Body of pancreas (tissue), 4 donors: ENCODE measurements around the gene KCNJ14. TPM values are rescaled to one million over a fixed set of nuclear protein-coding genes. Genes with fewer than 3 reads are reported as not detected.

Experiments
- ATAC-seq: fragments of 150-250 bp; one replicate; pipeline ENCODE4 v1.9.1; 2016
- DNase-seq, 4 donors: peaks; one replicate each; pipeline ENCODE4 v3.0.0-alpha.2; 2019
- H3K27ac ChIP-seq, 4 donors: fragments of 200-600 bp; sonication (generic); 1 replicate in 3 of 4; 2 replicates in 1 of 4; pipeline versions ENCODE4 v1.5.1 to v1.6.1; 2016 to 2019; ENCODE audit warnings: mild to moderate bottlenecking in 1 of 4, mixed read lengths in 1 of 4, moderate library complexity in 1 of 4
- H3K27me3 ChIP-seq, 2 donors: fragments of 200-600 bp; sonication (generic); one replicate each; pipeline ENCODE4 v1.6.0; 2016; ENCODE audit warnings: mild to moderate bottlenecking in 1 of 2
- H3K36me3 ChIP-seq, 2 donors: fragments of 200-600 bp; sonication (generic); replicated peaks in 1 of 2; 2 replicates each; pipeline ENCODE4 v1.5.1; 2016; ENCODE audit warnings: low read depth in 2 of 2; ENCODE audit not compliant: insufficient read depth in 1 of 2
- H3K4me1 ChIP-seq: fragments of 200-600 bp; sonication (generic); one replicate; pipeline ENCODE4 v1.6.0; 2016
- H3K4me3 ChIP-seq, 2 donors: fragments of 200-600 bp; sonication (generic); 1 replicate in 1 of 2; 2 replicates in 1 of 2; pipeline ENCODE4 v1.5.1; 2016 to 2019
- H3K9me3 ChIP-seq, 3 donors: fragments of 200-600 bp; sonication (generic); 1 replicate in 2 of 3; 2 replicates in 1 of 3; pipeline ENCODE4 v1.5.1; 2016
- POLR2A ChIP-seq, 3 donors: fragments of 450-650 bp; IDR thresholded peaks; one replicate each; pipeline ENCODE4 v1.6.1; 2016; ENCODE audit warnings: antibody characterized with exemption in 3 of 3, mild to moderate bottlenecking in 2 of 3
- WGBS, 2 donors: methylation state at CpG; one replicate each; pipeline ENCODE4 v1.1.5; 2017; 5-methylcytosine and 5-hydroxymethylcytosine counted together
- intact Hi-C: fragments of 100-400 bp; cut with DNase I; formaldehyde crosslinking; loops from one replicate; pipeline ENCODE4 v1.15.1; 2023
- total RNA-seq, 2 donors: library from RNA; depleted of rRNA; stranded (reverse); fragments of >200 nt; gene quantifications; one replicate each; pipeline ENCODE4 v1.1.0, GENCODE V29; 2016
- TF ChIP-seq, protein P1 (sequence below), 7 experiments: fragments of 450-650 bp in 4 of 7; fragments of 200-600 bp in 3 of 7; sonication (generic) in 3 of 7; IDR thresholded peaks; one replicate each; pipeline ENCODE4 v1.5.1; 2016 to 2019; ENCODE audit warnings: antibody characterized with exemption in 7 of 7

Gene KCNJ14
- total RNA-seq, 2 donors from 2014 or later = 0.66 to 1.6 TPM

DNA sequence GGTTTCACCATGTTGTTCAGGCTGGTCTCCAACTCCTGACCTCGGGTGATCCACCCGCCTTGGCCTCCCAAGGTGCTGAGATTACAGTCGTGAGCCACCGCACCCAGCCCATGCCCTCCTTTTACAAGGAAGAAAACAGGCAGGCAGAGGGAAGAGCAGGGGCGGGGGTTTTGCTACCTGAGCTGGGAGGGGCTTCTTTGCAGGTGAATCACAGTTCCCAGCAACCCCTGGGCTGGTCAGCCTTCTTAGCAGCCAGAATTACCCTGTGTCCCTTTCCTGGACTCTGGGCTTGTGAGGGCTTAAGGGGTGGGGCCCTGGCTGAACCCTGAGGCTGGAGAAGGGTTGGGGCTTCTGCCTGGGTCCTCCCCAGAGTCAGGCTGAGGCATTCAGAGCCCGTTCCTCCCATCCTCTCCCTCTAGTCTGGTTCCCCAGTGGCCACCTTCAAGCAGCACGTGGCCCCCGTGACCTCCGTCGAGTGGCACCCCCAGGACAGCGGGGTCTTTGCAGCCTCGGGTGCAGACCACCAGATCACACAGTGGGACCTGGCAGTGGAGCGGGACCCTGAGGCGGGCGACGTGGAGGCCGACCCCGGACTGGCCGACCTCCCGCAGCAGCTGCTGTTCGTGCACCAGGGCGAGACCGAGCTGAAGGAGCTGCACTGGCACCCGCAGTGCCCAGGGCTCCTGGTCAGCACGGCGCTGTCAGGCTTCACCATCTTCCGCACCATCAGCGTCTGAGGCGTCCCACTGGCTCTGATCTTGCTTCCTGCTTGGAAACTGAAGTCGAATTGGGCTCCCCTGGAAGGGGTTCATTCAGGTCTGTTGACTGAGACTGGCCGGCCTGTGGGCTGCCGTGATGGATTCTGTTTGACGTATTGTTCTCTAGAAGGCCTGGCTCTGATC lies 2.8 kb upstream of the KCNJ14 start:
- Histone ChIP-seq H3K36me3 (peaks cover 16 to 29% of the 10 kb centered on the region in 2 donors), H3K4me3 (no peak overlapping the region), H3K27ac (no peak overlapping the region), H3K27me3 (no peaks in the 10 kb centered on the region), H3K4me1 (no peaks in the 10 kb centered on the region), H3K9me3 (no peaks in the 10 kb centered on the region)
- ATAC-seq (no peak), DNase-seq (no peak)
- intact Hi-C loops = no loop called here
- WGBS, 2 donors = 90 to 94% methylated on average over 9 to 33 of the region's 33 CpGs
- no peak for TF ChIP-seq POLR2A (IDR thresholded peaks at IDR 0.05)
- TF ChIP-seq, protein P1, sequence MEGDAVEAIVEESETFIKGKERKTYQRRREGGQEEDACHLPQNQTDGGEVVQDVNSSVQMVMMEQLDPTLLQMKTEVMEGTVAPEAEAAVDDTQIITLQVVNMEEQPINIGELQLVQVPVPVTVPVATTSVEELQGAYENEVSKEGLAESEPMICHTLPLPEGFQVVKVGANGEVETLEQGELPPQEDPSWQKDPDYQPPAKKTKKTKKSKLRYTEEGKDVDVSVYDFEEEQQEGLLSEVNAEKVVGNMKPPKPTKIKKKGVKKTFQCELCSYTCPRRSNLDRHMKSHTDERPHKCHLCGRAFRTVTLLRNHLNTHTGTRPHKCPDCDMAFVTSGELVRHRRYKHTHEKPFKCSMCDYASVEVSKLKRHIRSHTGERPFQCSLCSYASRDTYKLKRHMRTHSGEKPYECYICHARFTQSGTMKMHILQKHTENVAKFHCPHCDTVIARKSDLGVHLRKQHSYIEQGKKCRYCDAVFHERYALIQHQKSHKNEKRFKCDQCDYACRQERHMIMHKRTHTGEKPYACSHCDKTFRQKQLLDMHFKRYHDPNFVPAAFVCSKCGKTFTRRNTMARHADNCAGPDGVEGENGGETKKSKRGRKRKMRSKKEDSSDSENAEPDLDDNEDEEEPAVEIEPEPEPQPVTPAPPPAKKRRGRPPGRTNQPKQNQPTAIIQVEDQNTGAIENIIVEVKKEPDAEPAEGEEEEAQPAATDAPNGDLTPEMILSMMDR (IDR thresholded peaks at IDR 0.05) = no peak

DNA sequence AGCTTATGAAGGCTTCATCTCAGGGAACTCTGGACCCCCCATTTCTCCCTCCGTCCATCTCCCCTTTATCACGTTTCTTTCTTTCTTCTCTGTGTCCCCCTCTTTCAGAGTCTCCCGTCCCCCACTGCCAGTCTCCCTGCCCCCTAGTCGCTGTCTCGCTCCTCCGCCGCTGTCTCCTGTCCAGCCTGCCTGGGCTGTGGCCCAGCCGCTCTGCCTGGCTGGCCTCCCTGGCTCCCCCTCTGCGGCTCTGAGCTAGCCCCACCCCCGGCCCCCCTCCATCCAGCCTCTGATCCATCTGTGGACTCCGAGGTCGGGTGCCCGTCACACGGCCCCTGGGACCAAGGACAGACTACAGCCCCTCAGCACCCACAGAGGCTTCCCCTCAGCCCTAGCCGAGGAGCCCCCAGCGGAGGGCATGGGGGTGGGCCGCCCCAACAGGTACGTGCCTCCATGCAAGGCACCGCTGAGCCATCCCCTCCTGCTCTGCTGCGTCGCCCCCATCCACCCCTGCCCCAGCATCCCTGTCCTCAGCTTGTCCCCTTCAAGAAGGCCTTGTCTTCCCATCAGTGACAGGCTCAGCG lies 1.1 kb upstream of the KCNJ14 start:
- no peaks in the 10 kb centered on the region for H3K4me1 ChIP-seq
- TF ChIP-seq, protein P1 (IDR thresholded peaks at IDR 0.05) = no peak
- TF ChIP-seq POLR2A (IDR thresholded peaks at IDR 0.05) = no peak
- DNase-seq (no peak), ATAC-seq (no peak)
- H3K9me3 ChIP-seq = no peaks in the 10 kb centered on the region
- 93 to 94% methylated on average over 16 to 22 of the region's 22 CpGs for WGBS, 2 donors
- no peak overlapping the region for H3K27ac ChIP-seq
- no peaks in the 10 kb centered on the region for H3K27me3 ChIP-seq
- intact Hi-C loops = no loop called here
- H3K36me3 ChIP-seq = peaks cover 16 to 27% of the 10 kb centered on the region in 2 donors
- H3K4me3 ChIP-seq = no peak overlapping the region

DNA sequence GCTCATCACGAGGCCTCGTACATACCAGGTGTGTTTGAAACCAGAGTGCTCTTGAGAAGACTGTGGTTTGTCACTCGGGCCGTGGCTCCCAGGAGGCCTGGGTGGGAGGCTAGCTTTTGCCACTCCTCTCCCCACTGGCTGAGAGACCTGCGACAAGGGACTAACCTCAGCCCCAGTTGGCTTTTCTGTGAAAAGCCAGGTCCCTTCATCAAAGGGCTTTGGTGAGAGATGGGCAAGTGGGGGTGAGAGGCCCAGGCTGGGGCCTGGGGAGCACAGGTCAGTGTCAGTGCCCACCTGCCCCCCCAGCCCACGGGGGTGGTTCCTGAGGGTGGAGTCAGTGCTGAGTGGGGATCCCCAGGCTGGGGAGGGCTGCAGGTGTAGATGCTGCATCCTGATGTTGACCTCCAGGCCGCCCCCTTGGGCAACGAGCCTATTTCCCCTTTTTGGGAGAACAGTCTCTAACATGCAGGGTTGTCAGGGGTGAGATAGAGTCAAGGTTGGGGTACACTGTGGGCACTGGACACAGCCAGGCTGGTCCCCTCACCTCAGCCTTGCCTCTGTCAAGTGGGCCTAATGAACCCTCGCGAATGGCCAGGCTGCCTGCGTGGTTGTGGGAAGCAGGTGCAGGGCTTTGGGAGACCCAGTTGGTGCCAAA lies 661 bp downstream of the KCNJ14 start:
- DNase-seq (no peak), ATAC-seq (no peak)
- 88 to 94% methylated on average over 5 to 11 of the region's 11 CpGs for WGBS, 2 donors

DNA sequence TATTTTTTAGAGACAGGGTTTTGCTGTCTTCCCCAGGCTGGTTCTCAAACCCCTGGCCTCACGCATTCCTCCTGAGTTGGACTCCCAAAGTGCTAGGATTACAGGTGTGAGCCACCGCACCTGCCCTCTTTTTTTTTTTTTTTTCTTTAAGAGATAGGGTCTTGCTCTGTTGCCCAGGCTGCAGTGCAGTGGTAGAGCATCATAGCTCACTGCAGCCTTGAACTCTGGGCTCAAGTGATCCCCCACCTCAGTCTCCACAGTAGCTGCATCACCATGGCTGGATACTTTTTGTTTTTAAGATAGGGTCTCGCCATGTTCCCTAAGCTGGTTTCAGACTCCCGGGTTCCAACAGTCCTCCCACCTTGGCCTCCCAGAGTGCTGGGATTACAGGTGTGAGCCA lies 1.5 kb downstream of the KCNJ14 start:
- Histone ChIP-seq H3K27me3 (no peaks in the 10 kb centered on the region), H3K4me3 (no peak overlapping the region), H3K27ac (no peak overlapping the region), H3K9me3 (no peaks in the 10 kb centered on the region), H3K4me1 (no peaks in the 10 kb centered on the region), H3K36me3 (peaks cover 10 to 11% of the 10 kb centered on the region in 2 donors)
- DNase-seq (no peak), ATAC-seq (no peak)
- intact Hi-C loops = no loop called here
- TF ChIP-seq, protein P1 (IDR thresholded peaks at IDR 0.05) = no peak
- TF ChIP-seq POLR2A (IDR thresholded peaks at IDR 0.05) = no peak
- 99 to 100% methylated on average over 4 of the region's 4 CpGs for WGBS, 2 donors

More for the DNA sequence above, 661 bp downstream of the KCNJ14 start:
- Histone ChIP-seq H3K27me3 (no peaks in the 10 kb centered on the region), H3K4me1 (no peaks in the 10 kb centered on the region), H3K9me3 (no peaks in the 10 kb centered on the region), H3K27ac (no peak overlapping the region), H3K4me3 (no peak overlapping the region), H3K36me3 (peaks cover 10 to 17% of the 10 kb centered on the region in 2 donors)
- TF ChIP-seq POLR2A (IDR thresholded peaks at IDR 0.05) = no peak
- TF ChIP-seq, protein P1 (IDR thresholded peaks at IDR 0.05) = no peak
- intact Hi-C loops = no loop called here
